LNCaP clone FGC (cell line): ENCODE results near the gene KCNK10.
A peak's percentile ranks its signal among the peaks of the same experiment; 100 is the strongest.

Experiments
- DNase-seq: peaks from one replicate; pipeline ENCODE4 v3.0.0-alpha.2; 2011; ENCODE audit warnings: low read depth
- H3K4me3 ChIP-seq: 2 replicates; pipeline ENCODE4 v1.5.1; 2011; ENCODE audit warnings: mild to moderate bottlenecking, low read depth, low read length, control low read depth
- TF ChIP-seq, protein P1 (sequence below): IDR thresholded peaks from 2 replicates; pipeline ENCODE4 v1.5.1; 2012; ENCODE audit warnings: mild to moderate bottlenecking; ENCODE audit not compliant: control insufficient read depth, insufficient read depth; ENCODE audit errors: extremely low read depth

The KCNK10 gene

DNA sequence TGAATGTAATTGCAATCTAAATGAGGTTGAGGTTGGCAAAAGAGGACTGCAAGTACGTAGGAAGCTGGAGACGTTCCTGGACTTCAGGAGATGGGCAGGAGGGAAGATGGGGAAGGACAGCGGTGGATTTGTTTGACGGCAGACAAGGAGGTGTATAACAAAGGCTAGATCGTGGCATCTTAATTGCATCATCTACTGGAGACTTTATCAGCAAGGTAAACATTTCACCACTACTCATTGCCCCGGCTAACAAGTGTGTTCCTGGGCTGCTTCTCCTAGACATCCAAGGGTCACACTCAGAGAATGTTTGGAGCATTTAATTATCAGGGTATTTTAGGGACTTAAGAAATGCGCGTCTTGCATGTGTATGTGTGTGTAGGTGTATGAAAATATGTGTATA, 128.5 kb downstream of the KCNK10 start:
- no peak overlapping the region for H3K4me3 ChIP-seq
- peak; percentile 6 for DNase-seq
- TF ChIP-seq, protein P1, sequence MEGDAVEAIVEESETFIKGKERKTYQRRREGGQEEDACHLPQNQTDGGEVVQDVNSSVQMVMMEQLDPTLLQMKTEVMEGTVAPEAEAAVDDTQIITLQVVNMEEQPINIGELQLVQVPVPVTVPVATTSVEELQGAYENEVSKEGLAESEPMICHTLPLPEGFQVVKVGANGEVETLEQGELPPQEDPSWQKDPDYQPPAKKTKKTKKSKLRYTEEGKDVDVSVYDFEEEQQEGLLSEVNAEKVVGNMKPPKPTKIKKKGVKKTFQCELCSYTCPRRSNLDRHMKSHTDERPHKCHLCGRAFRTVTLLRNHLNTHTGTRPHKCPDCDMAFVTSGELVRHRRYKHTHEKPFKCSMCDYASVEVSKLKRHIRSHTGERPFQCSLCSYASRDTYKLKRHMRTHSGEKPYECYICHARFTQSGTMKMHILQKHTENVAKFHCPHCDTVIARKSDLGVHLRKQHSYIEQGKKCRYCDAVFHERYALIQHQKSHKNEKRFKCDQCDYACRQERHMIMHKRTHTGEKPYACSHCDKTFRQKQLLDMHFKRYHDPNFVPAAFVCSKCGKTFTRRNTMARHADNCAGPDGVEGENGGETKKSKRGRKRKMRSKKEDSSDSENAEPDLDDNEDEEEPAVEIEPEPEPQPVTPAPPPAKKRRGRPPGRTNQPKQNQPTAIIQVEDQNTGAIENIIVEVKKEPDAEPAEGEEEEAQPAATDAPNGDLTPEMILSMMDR: no peak

DNA sequence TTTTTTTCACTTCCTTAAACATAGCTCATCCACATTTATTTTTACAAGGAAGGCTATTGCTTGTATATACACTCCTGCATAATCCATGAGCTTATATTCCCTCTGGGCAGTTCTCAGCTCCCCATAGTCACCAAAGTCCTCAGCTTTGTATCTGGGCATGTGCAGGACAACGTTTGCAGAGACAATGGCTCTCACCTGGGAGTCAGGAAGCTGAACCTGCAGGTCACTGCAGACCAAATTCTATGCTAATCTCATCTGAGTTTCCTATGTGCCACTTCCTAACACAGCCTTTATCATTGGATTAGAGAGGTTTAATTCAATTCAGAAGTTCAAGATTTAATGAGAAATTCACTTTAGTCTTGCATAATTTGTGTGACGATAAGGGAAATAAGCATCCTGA, 131.5 kb downstream of the KCNK10 start:
- H3K4me3 ChIP-seq: no peak overlapping the region
- DNase-seq: no peak
- TF ChIP-seq, protein P1: no peak

DNA sequence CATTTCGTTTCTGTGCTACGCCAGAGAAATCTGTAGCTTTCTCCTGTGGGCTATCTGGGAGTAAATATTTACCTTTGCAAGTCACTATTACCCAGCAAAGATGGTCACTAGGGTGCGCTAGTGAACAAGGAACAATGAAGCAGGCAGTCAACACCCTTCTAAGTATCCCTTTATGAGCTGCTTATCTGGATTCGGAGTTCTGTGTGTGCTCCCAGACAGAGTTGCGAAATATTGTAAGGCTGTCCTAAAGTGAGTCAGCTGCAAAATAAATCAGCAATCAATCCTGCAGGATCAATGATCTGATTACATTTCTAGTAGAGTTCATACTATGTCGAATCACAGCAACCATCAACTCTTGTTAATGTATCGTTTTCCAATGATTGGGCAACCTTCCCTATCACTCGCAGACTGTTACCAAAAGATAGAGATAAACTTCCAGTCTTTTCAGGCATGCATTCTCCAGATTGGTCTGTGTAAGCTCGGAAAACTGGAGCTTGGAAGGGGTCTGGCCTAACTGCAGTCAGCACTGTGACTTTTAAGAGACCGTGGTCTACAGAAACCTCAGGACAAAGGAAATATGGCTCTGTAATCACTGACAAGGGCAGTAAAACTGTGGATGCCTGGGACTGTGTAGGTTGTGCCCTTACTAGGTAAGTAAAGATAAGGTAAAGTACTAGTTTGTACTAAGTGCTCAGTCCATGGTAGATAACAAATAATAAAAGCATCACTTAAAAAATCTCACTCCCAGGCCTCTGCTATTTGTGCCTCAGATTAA, 133.5 kb downstream of the KCNK10 start:
- peak; percentile 89 for DNase-seq
- TF ChIP-seq, protein P1: peak; percentile 88
- no peak overlapping the region for H3K4me3 ChIP-seq

DNA sequence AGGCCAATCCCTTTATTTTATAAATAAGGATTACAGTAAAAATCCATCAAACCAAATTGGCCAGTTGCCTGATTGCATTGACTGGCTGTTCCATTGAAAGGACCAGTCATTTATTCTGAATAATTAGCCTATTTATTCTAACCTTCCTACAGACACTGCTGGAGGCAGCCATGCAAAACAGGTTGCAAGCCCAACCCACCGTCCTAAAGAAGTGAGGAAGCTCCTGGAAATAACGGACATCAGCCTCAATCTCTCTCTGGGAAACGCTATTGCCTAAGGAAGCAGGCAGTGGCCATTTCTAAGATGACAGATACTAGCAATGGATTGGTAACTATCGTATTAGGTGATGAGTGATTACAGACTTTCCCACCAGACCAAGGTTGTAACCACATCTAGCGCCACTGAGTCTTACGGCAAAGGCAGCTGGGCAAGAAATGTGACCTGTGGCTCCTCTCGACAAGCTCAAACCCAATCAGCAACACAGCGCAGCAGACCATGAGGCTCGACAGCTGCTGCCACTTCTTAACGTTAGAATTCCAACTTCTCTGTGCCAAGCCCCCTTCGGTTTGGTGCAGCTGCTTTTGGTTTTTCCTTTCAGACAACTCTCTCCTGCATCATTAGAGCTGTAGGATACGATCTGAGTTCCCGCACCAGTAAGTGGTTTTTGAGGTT, 134.2 kb downstream of the KCNK10 start:
- H3K4me3 ChIP-seq: no peak overlapping the region
- DNase-seq: no peak
- TF ChIP-seq, protein P1: no peak

DNA sequence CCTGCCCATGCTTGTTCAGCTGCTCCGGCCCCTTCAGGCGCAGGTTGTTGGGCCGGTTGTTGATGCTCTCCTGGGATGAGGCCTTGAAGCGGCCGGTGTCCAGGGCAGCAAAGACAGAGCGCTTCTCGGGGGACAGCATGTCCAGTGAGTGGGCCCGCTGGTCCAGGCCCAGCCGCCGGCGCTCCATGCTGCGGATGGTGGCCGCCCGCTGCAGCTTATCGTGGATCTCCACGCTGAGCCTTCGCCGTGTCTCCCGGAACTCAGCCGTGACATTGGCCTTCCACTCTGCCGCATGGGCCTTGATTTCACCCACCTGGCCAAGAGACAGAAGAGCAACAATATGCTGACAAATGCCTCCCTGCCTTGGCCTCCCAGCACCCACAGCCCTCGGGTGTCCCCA, 137.2 kb downstream of the KCNK10 start:
- TF ChIP-seq, protein P1: no peak
- DNase-seq: no peak
- no peak overlapping the region for H3K4me3 ChIP-seq

DNA sequence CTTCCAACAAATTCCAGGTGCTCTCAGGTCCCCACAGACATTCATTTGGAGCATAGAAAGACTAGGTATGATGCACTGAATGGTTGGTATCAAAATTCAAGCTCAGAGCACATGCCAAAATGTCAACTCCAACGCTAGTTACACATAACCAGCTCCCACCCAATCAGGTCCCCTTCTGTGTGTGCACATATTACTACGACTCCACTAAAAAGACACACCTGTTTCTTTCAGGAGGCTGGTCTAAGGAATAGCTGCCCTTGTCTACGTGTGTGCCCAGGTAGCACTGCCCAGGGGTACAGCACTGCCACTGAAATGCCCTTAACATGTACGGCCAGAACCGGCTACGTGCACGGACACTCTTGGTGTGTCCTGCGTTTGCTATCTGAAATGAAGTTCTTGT, 138.1 kb downstream of the KCNK10 start:
- DNase-seq: no peak
- TF ChIP-seq, protein P1: no peak
- H3K4me3 ChIP-seq: no peak overlapping the region
